Loucy (cell line): Measurements from ENCODE around the gene SPDYE2.
"Not testable (repeated sequence)": the region's sequence is repeated elsewhere in the genome, so short reads cannot be mapped to it uniquely, and the experiment has no call there.

ENCODE experiments used
- EZH2phosphoT487 ChIP-seq: fragments of 200-600 bp; IDR thresholded peaks from 2 replicates; pipeline ENCODE4 v1.6.1; 2018; ENCODE audit warnings: antibody characterized with exemption, mild to moderate bottlenecking, moderate library complexity, borderline replicate concordance
- TF ChIP-seq, protein P1 (sequence below): fragments of 200-600 bp; sonication (generic); conservative IDR thresholded peaks from 2 replicates; pipeline ENCODE4 v1.5.1; 2014; ENCODE audit warnings: mild to moderate bottlenecking, antibody characterized with exemption, low read length

DNA sequence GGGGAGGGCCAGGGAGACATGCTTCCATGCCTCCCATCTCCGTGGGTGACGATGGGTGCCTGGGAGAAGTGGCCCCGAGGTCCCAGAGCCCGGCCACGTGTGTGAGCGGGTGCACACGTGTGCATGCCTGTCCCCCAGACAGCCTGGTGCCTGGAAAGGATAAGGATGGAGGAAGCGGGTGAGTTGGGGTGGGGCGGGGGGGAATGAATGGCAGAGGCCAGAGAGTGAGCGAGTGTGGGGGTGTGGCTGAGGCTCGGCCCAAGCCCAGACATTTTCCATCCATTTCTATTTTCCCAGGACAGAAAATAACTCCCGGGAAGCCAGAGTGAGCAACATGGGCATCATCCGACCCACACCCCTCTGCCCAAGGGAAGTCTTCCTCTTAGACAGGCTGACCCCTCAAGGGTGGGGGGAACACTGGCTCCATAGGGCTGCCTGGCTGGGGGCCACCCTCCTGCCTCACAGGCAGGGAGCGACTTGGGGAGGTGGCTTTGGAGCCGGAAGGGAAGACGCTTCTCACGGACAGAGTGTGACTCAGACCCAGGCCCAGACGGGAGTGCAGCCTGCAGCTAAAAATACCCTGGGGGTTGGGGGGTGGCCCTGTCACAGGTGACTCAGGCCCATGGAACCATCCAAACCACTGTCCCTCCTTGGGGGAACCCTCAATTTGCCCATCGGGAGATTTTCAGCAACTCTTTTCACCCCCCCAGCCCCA is 53.6 kb downstream of the SPDYE2 start:
- TF ChIP-seq, protein P1, sequence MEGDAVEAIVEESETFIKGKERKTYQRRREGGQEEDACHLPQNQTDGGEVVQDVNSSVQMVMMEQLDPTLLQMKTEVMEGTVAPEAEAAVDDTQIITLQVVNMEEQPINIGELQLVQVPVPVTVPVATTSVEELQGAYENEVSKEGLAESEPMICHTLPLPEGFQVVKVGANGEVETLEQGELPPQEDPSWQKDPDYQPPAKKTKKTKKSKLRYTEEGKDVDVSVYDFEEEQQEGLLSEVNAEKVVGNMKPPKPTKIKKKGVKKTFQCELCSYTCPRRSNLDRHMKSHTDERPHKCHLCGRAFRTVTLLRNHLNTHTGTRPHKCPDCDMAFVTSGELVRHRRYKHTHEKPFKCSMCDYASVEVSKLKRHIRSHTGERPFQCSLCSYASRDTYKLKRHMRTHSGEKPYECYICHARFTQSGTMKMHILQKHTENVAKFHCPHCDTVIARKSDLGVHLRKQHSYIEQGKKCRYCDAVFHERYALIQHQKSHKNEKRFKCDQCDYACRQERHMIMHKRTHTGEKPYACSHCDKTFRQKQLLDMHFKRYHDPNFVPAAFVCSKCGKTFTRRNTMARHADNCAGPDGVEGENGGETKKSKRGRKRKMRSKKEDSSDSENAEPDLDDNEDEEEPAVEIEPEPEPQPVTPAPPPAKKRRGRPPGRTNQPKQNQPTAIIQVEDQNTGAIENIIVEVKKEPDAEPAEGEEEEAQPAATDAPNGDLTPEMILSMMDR, result not testable (repeated sequence)
- not testable (repeated sequence) for TF ChIP-seq EZH2phosphoT487
